NCI-H1694 (cell line): Measurements from ENCODE around the gene LETMD1.
A peak's percentile ranks its signal among the peaks of the same experiment; 100 is the strongest.

ENCODE experiments used
- DNase-seq: peaks from one replicate; lab custom pipeline; 2025; lab: John Stamatoyannopoulos, UW

The LETMD1 gene

DNA sequence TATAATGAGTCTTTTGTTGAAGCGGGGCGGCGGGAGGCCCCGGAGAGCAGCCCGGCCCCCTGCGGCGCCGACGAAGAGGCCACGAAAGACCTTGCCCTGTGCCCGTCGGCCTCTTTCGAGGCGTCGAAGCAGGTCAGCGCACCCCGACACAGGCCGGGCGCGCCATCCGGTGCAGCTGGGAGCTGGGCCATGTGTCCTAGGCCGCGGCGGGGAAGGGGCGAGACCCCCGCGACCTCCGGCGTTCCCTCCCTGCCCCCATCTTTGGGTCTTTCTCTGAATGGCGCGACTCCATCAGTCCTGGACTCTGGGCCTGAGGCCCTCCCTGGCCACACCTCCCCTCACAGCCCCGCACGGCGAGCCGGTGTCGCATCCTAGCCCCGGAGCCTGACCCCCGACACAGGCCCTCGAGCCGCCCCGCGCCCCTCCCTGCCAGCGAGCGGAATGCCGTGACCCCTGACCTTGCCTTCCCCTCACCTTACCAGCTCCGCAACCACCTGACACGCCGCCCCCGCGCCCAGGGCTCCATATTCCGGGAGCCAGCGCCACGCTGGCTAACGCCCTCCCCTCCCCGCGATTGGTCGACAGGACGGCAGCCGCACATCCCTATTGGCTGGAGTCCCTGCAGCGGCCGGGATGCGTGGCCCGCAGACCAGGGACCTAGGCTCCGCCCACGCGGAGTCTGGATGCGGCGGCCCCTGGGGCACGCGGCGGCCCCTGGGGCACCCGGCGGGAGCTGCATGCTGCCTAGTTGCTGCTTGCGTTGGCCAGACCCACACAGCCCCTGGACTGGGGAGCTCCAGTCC, 22.1 kb upstream of the LETMD1 start, which contains the start of gene SLC11A2:
TSS of gene SLC11A2 (minus strand) at position 549 of the 803 bp plus-strand sequence. CDS start 15,656 bp downstream, outside the sequence.
- peak; percentile 57 for DNase-seq

DNA sequence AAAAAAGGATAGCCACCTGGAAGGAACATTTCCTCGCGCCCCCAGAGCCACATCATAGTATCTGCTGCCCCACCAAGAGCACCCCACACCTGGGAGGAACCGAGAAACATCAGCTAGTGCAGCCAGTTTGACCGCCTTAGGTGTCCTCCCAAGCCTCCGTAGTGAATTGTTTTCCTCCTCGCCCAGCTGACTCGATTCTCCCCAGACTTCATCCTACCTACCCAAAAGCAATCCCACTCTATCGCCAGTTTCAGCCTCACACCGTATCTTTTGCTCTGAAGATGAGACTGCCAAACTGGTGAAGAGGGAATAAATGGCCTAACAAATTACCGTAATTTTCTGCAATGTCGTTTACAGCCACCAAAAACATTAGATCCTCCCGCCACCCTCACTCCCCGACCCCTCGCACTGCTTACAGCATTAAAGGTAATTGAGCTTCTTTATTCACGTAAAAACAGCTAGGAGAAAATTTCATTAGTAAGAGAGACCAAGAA, 20.7 kb upstream of the LETMD1 start:
- no peak for DNase-seq

DNA sequence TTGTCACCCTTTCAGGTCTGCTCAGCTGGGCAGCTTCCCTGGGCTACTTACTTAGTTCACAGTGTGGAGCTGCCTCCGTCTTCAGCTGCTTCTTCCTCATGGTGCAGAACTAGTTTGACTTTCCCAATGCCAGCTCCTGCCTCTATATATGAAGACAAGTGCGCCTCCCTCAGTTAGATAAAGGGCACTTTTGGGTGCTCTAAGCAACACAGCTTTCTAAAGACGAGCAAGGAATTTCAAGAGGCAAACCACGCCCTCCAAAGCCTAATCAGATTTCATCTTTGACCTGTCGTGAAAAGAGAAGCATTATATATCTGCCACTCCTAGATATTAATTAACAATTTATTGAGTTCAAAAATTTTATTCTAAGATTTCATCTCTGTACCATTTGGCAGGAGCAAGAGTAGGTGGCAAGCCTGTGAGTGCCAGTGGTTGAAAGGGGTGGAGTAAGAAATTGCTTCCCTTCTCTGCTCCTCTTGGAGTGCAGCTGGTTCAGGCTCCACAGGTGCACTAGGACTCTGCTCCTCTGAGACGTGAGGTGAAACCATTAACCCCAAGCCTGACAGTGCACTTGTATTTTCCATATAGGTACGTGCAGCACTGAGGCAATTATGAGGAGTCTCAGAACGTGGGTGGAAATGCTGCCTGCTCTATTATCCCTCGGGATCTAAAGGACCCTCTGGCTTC, 19.9 kb upstream of the LETMD1 start:
- peak; percentile 22 for DNase-seq

DNA sequence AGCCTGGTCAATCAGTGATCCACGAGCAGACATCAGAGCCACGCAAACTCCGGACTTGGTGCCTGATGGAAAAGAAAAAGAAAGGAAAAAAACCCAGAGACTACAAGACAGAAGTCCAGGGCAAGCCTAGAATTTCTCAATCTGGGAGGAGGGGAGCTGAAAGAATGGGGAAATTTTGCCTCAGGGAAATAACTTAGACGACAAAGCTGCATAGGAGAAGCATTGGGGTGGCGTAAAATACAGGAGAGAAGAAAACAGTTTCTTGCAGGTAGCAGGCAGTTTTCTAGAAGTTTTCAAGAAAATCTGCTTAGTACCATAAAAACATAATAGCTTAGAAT, 19.3 kb upstream of the LETMD1 start:
- DNase-seq, result no peak

DNA sequence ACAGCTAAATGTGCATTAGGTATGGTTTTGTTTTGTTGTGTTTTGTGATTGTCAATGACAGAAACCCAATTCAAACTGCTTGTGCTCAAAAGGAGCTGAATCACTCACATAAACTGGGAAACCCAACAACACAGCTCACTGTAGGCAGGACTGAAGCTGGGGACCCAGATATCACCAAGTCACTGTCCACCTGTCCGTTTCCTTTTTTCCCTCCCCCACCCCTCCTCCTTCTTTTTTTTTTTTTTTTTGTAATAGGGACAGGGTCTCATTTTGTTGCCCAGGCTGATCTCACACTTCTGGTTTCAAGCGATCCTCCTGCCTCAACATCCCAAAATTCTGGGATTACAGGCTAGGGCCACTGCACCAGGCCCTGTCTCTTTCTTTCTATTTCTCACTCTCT, 15.1 kb upstream of the LETMD1 start:
- no peak for DNase-seq

DNA sequence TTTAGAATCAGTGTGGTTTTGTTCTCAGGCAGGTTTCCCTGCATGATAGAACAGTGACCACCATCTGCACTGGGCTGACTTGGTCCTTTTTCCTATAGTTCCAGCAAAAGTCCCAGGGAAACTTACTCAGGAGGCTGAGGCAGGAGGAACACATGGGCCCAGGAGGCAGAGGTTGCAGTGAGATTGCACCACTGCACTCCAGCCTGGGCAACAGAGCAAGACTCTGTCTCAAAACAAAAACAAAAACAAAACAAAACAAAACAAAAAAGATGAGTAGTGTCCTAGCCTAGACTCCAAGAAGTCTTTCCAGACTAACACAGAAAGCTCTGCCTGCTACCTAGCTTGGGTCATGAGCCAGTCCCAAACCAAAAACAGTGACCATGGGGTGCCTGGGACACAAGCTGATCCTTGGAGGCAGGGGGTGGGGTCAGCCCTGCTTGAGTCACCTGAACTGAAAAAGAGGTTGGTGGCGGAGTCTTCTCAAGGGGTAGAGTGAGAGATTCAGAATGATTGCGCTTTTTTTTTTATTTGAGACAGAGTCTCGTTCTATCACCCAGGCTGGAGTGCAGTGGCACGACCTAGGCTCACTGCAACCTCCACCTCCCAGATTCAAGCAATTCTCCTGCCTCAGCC, 14.6 kb upstream of the LETMD1 start:
- no peak for DNase-seq

DNA sequence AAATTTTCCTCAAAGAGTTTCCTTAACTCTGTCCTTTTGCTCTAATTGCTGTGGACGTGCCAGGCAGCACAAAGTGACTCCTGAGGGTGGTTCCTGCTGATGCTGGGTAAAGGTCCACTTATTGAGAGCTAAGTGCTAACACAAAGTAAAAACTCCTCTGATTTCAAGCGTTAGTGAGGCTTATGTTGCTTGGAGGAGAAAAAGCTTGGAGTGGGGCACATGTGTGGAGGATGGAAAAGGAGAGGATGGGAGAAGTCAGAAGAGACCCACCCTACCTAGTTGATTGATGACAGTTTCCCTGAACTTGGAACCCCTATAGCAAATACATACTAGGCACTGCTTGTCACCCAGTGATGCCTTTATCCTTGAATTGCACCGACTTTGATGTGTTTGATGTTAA, 11.8 kb upstream of the LETMD1 start:
- no peak for DNase-seq

DNA sequence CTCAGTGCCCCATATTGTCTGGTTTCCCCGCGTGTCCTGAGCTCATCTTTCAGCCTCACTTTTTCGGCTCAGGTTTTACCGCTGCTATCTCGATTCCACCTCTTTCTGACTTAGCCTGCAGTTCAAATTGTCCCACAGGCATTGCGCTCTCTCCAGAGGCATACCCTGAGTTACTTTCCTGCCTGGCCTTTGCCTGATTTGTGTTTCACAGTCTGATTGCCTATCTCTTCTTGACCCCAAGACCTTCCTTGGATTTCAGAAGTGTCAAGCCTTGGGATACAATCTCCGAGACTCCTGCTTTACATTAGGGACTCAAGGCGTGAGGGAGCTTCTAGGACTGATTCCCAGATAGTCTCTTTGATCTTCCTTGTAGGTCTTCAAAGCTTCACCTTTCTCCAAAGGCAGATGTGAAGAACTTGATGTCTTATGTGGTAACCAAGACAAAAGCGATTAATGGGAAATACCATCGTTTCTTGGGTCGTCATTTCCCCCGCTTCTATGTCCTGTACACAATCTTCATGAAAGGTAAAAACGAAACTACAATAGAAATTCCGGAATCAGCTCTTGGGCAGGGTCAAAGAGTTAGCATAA, 629 bp downstream of the LETMD1 start:
- DNase-seq, result no peak

DNA sequence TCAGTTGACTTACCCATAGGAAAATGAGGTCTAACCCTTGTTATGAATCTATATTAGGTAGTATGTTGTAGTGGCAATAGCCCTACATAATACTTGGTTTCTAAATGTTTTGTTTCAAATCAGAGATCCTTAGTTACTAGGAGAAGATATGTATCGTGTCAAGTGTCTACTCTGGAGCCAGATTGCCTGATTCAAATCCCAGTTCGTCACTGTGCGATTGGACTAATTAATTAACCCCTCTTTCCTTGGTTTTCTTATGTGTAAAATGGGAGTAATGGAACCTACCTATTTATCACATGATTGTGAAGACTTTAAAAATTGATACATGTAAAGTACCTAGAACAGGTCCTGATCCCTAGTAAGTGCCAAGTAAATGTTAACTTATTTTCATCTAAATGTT, 1.4 kb downstream of the LETMD1 start:
- DNase-seq, result no peak

DNA sequence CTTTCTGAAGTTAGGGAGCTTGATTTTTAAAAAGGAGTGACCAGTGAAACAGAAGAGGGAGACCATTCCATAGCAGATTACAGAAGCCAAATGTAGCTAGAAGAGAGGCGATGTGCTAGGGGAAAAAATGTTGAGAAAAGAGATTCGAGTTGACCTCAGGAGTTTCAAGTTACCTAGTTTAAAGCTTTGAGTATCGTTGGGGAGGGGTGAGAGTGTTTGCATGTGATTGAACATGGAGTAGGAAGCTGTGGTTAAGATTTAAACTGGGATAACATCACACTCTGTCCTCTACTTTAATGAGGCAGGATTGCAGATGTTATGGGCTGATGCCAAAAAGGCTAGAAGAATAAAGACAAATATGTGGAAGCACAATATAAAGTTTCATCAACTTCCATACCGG, 3.7 kb downstream of the LETMD1 start:
- no peak for DNase-seq

DNA sequence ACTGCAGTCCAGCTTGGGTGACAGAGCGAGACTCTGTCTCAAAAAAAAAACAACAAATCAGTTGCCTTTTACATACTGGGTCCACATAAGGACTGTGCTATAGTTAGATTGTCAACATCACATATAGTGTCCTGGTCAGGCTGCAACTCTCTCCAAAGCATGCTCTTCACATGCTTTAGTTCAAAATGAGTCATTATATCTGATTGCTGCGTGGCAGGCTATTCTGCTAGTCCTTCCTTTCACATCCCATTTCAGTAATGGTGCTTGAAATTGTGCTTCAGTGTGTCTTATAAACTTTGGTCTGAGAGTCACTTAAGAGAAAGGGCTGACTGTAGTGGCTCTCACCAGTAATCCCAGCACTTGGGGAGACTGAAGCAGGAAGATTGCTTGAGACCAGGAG, 6.9 kb downstream of the LETMD1 start:
- DNase-seq, result no peak

DNA sequence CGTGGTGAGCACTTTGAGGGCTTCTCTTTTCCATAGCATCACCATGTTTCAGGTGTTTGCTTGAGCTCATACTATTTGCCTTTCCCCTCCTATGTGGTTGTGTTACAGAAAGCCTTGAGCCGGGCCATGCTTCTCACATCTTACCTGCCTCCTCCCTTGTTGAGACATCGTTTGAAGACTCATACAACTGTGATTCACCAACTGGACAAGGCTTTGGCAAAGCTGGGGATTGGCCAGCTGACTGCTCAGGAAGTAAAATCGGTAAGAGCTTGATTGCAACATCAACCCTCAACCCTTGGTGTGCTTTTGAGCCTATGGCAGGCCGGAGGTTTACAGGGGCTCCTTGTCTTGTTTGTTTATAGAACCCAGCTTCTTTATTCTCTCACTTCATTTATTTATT, 8.1 kb downstream of the LETMD1 start:
- DNase-seq, result no peak

DNA sequence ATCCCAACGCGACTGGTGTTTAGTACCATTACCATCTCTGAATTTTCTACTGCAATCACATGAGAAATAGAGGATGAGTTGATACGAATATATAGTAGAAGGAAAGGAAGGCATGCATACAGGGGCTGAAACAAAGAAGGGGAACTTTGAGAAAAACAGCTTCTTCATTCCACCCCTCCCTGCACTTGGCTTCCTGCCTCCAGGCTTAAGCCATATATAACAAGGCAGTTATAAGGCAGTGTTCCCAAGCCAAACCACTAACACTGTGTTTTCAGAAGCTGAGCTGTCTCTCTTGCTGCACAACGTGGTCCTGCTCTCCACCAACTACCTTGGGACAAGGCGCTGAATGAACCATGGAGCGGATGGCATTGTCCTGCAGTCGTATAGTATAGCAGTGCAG, 11.0 kb downstream of the LETMD1 start:
- DNase-seq, result no peak

DNA sequence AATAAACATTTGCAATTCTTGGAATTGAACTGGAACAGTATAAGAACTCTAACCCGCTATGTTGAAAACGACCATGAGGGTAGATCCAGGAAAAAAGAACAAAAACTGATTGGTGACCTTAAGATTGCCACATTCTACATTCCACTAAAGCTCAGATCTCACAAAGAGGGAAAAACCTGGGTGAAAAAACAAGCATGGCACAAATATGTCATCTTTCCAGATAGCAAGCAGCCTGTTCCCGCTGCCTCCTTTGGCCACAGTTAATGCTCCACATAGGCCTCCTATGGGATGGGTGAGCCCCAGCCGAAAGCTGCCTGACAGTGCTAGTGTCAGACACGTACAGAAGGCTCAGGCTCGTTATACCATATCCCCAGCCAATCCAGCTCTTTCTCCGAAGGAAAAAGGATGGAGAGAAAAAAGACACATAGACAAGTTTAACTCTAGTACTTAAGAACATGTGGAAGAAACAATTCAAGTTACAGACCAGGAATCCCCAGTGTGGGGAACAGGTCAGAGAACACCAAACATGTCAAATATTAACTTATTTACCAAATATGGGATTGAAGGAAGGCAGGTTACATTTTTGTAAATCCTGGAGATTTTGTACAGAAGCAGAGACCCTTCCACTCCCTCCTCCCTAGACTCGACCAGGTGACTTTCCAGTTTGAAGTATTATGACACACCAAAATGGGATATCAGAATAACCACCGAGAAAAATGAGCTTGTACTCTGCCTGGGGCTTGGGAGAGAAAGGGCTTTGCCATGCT, 14.7 kb downstream of the LETMD1 start:
- DNase-seq, result no peak

DNA sequence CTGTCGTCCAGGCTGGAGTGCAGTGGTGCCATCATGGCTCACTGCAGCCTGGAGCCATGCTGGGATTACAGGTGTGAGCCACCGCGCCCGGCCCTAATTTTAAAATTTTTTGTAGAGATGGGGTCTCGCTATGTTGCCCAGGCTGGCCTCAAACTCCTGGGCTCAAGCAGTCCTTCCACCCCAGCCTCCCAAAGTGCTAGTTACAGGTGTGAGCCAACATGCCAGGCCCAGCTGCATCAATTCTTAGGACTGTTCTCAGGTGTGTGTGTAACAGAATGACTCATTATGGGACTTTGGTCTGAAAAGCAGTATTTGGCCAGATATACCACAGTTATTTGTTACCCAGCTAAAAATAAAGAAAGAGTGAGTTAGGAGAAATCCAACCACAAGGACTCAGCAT, 17.4 kb downstream of the LETMD1 start:
- no peak for DNase-seq

DNA sequence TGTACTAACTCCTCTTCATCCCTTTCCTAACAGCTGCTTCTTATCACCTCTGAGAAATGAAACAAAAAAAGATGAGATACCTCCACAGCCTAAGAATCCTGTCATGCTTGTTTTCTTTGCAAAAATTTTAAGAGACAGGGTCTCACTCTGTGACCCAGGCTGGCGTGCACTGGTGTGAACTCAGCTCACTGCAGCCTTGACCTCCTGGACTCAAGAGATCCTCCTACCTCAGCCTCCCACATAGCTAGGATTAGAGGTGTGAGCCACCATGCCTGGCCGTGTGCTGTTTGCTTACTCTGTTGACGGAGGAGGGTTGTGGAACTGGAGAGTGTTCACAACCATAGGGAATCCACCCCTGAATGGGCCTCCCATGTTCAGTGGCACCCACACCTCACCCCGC, 19.1 kb downstream of the LETMD1 start:
- no peak for DNase-seq

DNA sequence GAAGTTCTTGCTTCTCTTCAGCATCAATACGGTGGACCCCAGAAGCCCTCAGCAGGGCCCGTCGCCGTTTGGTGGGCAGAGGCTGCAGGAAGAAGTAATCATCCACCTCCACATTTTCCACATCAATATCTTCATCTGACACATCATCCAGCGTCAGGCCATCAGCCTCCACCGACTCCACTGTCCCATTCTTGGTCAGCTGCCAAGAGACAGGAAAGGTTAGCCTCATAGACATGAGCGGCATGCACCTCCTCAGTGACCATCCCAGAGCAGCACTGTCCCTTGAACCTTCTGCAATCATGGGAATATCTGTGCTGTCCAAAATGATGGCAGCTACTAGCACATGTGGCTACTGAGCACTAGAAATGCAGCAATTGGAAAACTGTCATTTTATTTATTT, 19.6 kb downstream of the LETMD1 start:
- DNase-seq, result no peak

DNA sequence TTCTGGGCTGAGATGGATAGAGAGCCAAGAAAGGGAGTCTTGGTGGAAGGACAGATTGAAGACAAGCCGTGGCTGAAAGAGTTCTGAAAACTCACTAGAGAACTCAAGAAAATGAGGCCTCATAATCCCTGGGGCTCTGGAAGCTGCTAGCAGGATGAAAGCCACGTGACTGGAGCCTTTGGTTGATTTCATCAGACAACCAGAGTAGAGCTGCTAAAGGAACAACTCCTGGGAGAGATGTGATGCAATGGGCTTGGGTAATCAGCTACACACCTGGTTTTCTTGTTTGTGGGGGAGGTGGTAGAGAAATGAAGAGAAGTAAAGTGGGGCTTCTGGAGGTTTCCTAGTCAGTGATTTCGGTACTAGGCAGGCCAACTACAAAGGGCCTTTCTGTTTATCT, 21.9 kb downstream of the LETMD1 start:
- no peak for DNase-seq

DNA sequence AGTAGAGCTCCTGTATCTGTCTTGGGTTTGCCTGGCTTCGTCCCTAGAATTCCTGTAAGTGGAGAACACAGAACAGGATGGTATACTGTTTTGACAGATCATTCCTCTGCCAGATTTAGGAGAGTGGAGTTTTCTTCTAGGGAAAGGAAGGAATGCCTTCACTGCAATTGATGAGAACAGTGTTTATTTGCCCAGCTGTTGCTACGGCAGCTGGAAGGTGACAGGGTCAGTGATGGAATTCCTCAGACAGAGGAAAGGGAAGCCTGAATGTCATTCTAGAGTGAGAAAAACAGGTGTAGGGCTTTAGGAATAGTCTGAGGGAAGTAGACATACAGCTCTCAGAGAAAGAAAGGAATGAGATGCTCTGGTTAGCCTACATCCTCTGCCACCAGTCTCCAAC, 23.5 kb downstream of the LETMD1 start:
- DNase-seq, result no peak

DNA sequence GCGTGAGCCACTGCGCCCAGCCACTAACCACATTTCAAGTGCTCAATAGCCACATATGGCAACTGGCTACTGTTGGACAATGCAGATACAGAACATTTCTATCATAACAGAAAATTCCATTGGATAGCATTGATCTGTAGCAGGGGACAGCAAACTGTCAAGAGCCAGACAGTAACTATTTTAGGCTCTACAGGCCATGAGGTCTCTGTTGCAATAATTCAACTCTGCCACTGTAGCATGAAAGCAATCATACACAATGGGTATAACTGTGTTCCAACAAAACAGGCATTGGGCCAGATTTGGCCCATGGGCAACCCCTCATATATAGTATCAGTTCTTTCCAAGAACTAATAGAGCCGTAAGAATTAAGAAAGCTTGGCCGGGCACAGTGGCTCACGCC, 27.3 kb downstream of the LETMD1 start:
- no peak for DNase-seq

DNA sequence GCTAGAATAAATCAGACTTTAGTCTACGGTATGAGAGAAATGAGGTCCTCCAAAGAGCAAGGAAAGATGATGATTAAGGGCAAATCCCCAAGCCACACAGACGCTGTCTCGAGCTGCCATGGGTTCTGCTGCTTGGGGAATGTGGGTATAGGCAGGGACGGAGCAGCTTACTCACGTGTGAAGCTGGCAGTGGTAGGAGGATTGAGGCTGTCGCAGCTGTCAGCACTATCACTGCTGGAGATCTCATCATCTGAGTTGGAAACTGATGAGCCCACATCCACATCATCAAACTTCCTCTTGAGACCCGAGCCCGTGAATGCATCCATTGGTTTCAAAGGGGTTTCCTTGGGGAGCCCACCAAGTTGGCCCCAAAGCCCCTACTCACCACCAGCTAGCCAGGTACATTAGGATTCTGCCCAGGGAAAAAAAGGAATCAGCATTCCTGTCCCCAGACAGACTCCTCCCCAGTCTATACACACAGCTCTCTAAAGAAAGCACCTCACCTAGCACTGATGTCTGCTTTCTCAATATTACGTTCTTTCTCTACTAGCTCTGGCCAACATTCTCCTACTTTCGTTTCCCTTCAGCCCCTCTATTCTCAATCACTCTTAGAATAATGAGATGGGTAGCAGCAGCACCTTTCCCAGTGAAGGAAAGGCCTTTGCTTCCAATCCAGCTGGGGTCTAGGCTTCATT, 28.3 kb downstream of the LETMD1 start:
- DNase-seq, result no peak
